HG02840 (cell line): ENCODE data around the gene LAMTOR3.
"Not testable (repeated sequence)": the region's sequence is repeated elsewhere in the genome, so short reads cannot be mapped to it uniquely, and the experiment has no call there.

Experiments used
- ATAC-seq: cut with Tn5 transposase; IDR thresholded peaks from one replicate; pipeline ENCODE4 v1.9.1; 2021; ENCODE audit warnings: mild to moderate bottlenecking, moderate library complexity, moderate number of reproducible peaks; ENCODE audit not compliant: unreplicated experiment, low FRiP score

LAMTOR3 gene

GRCh38 chr4:99833756-99834155, 60.5 kb downstream of the LAMTOR3 start:
- no peak for ATAC-seq

- no peak for ATAC-seq
Observed at GRCh38 chr4:99832758-99833157, 61.5 kb downstream of the LAMTOR3 start.

GRCh38 chr4:99832321-99832720, 61.9 kb downstream of the LAMTOR3 start:
- no peak for ATAC-seq

- not testable (repeated sequence) for ATAC-seq
Observed at GRCh38 chr4:99830051-99830450, 64.2 kb downstream of the LAMTOR3 start.

DNA sequence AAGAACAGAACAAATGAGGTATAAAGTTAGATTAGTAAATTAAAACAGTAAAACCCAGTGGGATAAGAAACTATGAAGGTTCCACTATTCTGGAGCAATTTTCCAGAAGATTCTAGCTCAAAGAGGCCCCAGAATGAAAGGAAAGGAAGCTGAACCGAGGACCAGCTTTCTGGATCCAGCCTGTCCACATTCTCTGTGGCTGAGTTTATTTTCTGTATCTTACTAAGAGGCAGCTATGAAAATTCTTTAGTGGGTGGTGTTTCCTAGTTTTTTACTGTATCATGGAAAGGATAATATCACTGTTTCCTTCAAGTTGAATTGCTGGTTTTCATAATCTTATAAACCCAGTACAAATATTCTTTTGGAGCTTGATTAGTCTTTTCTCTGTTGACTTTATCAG, 65.8 kb downstream of the LAMTOR3 start:
- ATAC-seq: no peak
